B cell (primary cell): ENCODE data around the gene ERN1. TPM values are rescaled to one million over a fixed set of nuclear protein-coding genes. Genes with fewer than 3 reads are reported as not detected.

Source experiments
- ATAC-seq: fragments of 200-7000 bp; cut with Tn5 transposase; one replicate; pipeline ENCODE4 v1.10.0; 2021; ENCODE audit warnings: low read depth, mild to moderate bottlenecking, moderate number of reproducible peaks, moderate library complexity
- CTCF ChIA-PET: fragments of 350-600 bp; sonication (Branson Sonifier 250); formaldehyde crosslinking; loops from one replicate; lab custom pipeline; 2021; ENCODE audit warnings: antibody characterized with exemption, inconsistent platforms; lab: Charles Lee
- POLR2A ChIA-PET: fragments of 350-600 bp; sonication (Branson Sonifier 250); formaldehyde crosslinking; loops from one replicate; lab custom pipeline; 2021; ENCODE audit warnings: antibody characterized with exemption; lab: Charles Lee
- DNase-seq: peaks from one replicate; pipeline ENCODE4 v3.0.0; 2013
- H2AFZ ChIP-seq: 2 replicates; pipeline ENCODE4 v1.6.1; 2012; ENCODE audit warnings: mild to moderate bottlenecking, low read depth, low read length; ENCODE audit not compliant: insufficient read depth, poor library complexity, severe bottlenecking
- H3K27ac ChIP-seq, 2 donors: 1 replicate in 1 of 2; 2 replicates in 1 of 2; pipeline ENCODE4 v1.5.1; 2012 to 2013; ENCODE audit warnings: low read length in 2 of 2, mild to moderate bottlenecking in 2 of 2, moderate library complexity in 1 of 2
- H3K27me3 ChIP-seq, 4 experiments: fragments of 200-600 bp in 1 of 4; sonication (generic) in 1 of 4; replicated peaks in 1 of 4; 1 replicate in 2 of 4; 2 replicates in 2 of 4; pipeline versions ENCODE4 v1.6.1 to v1.7.0; 2013 to 2016; ENCODE audit warnings: low read length in 3 of 4, mild to moderate bottlenecking in 2 of 4, mixed read lengths in 1 of 4, moderate library complexity in 1 of 4; ENCODE audit not compliant: insufficient read depth in 4 of 4, control insufficient read depth in 3 of 4; ENCODE audit errors: control extremely low read depth in 1 of 4
- H3K36me3 ChIP-seq, 2 experiments: replicated peaks in 1 of 2; 1 replicate in 1 of 2; 2 replicates in 1 of 2; pipeline versions ENCODE4 v1.6.1 to v1.7.1; 2013; ENCODE audit warnings: low read length in 1 of 2; ENCODE audit not compliant: insufficient read depth in 2 of 2, control insufficient read depth in 1 of 2; ENCODE audit errors: control extremely low read depth in 1 of 2, extremely low read depth in 1 of 2
- H3K4me1 ChIP-seq, 2 donors: fragments of 200-600 bp in 1 of 2; sonication (generic) in 1 of 2; 1 replicate in 1 of 2; 2 replicates in 1 of 2; pipeline versions ENCODE4 v1.5.1 to v1.6.1; 2013 to 2017; ENCODE audit warnings: low read length in 2 of 2; ENCODE audit not compliant: control insufficient read depth in 2 of 2, insufficient read depth in 2 of 2
- H3K4me2 ChIP-seq: replicated peaks from 2 replicates; pipeline ENCODE3; 2012; ENCODE audit warnings: mild to moderate bottlenecking, low read depth, low read length; ENCODE audit not compliant: poor library complexity, severe bottlenecking
- H3K4me3 ChIP-seq, 5 experiments: fragments of 200-600 bp in 1 of 5; sonication (generic) in 1 of 5; 1 replicate in 3 of 5; 2 replicates in 2 of 5; pipeline versions ENCODE4 v1.5.1 to v1.7.0; 2011 to 2016; ENCODE audit warnings: low read length in 4 of 5, mild to moderate bottlenecking in 4 of 5, low read depth in 2 of 5, control low read depth in 1 of 5, moderate library complexity in 1 of 5; ENCODE audit not compliant: insufficient read depth in 1 of 5; ENCODE audit errors: control extremely low read depth in 1 of 5, extremely low read depth in 1 of 5
- H3K79me2 ChIP-seq: fragments of 200-600 bp; sonication (generic); one replicate; pipeline ENCODE4 v1.6.0; 2016; ENCODE audit warnings: low read length; ENCODE audit not compliant: control insufficient read depth, insufficient read depth
- H3K9ac ChIP-seq: fragments of 200-600 bp; sonication (generic); 2 replicates; pipeline ENCODE4 v1.6.1; 2017; ENCODE audit warnings: mild to moderate bottlenecking, low read length, moderate library complexity
- H3K9me3 ChIP-seq, 3 donors: one replicate each; pipeline versions ENCODE4 v1.6.1 to v1.7.1; 2013; ENCODE audit warnings: low read length in 2 of 3; ENCODE audit not compliant: control insufficient read depth in 2 of 3, insufficient read depth in 1 of 3; ENCODE audit errors: control extremely low read depth in 1 of 3
- H4K20me1 ChIP-seq: 2 replicates; pipeline ENCODE4 v1.6.0; 2012; ENCODE audit warnings: mild to moderate bottlenecking, low read length; ENCODE audit not compliant: insufficient read depth, control insufficient read depth, poor library complexity, severe bottlenecking
- H3K27ac Mint-ChIP-seq: one replicate; pipeline ENCODE4 v1.8.0; 2021; ENCODE audit warnings: mixed read lengths
- H3K27me3 Mint-ChIP-seq: one replicate; pipeline ENCODE4 v1.8.0; 2021; ENCODE audit warnings: mixed read lengths
- H3K4me1 Mint-ChIP-seq: one replicate; pipeline ENCODE4 v1.8.0; 2021; ENCODE audit warnings: mixed read lengths
- H3K4me3 Mint-ChIP-seq: one replicate; pipeline ENCODE4 v1.8.0; 2021; ENCODE audit warnings: mixed read lengths
- H3K9me3 Mint-ChIP-seq: one replicate; pipeline ENCODE4 v1.8.0; 2022; ENCODE audit warnings: mixed read lengths; ENCODE audit not compliant: insufficient read depth
- EZH2 ChIP-seq: IDR thresholded peaks from 2 replicates; pipeline ENCODE4 v1.6.1; 2012; ENCODE audit warnings: borderline replicate concordance, low read depth, mild to moderate bottlenecking, moderate library complexity, low read length; ENCODE audit not compliant: insufficient read depth, poor library complexity, severe bottlenecking
- WGBS: methylation state at CpG from one replicate; pipeline ENCODE4 v1.1.5; 2013; ENCODE audit warnings: missing lambda C conversion rate; ENCODE audit not compliant: insufficient coverage; 5-methylcytosine and 5-hydroxymethylcytosine counted together
- intact Hi-C: fragments of 100-400 bp; cut with micrococcal nuclease; formaldehyde crosslinking; loops from one replicate; pipeline ENCODE4 v1.10.0; 2022
- polyA plus RNA-seq: library from polyadenylated mRNA; depleted of rRNA; stranded (reverse); fragments of >200 nt; gene quantifications from 2 replicates; pipeline ENCODE4 v1.2.3, GENCODE V29; 2012
- total RNA-seq, 2 donors: library from RNA; stranded (reverse); fragments of 120-200 nt in 1 of 2; gene quantifications; 1 replicate in 1 of 2; 2 replicates in 1 of 2; pipeline versions ENCODE4 v1.2.3 to v1.2.4, GENCODE V29; 2013 to 2022
- TF ChIP-seq, protein P1 (sequence below): fragments of 200-600 bp; IDR thresholded peaks from one replicate; pipeline ENCODE4 v1.8.0; 2022; ENCODE audit warnings: antibody characterized with exemption, mild to moderate bottlenecking

The ERN1 gene
- total and polyA plus RNA-seq, 2 donors (not counting 1 experiment from before 2014, with no cell fraction given): 7.0 to 19.4 TPM

DNA sequence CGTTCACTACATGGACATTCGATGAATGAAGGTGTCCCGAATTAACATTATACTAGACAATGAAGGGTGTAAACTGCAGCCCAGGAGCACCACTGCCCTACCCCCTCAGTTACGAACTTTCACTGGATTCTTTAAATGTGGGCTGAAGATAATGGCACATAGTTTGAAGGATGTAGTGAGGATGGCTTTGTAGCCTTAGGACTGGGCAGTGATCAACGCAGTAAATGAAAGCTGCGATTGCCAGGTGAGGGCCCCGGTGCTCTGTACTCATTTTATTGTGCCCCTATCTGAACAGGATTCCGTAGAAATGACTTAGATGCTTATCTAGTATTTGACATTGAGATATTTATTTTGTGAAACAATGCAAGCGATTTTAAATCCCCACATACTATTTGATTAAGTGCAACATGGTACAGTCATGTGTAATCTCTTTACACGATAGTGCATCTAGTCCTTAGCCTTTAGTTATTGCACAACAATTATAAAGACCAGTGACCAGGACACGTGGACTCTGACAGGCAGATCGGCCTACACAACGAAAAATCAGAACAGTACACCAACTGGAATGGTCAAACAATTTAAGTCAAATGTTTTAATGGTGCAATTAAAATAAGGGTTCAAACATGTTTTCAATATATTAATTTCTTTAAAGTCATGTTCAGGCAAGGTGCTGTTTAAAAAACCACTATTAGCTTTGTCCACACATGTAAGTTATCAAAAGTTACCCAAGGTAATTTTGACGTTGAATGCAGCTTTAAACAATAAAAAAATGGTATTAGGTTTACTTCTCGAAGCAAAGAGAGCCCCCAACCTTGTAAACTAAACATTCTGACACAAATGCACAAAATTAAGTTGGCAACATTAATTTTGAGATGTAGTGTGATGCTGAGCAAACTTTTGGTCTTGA is 17.4 kb upstream of the ERN1 start:
- TF ChIP-seq, protein P1, sequence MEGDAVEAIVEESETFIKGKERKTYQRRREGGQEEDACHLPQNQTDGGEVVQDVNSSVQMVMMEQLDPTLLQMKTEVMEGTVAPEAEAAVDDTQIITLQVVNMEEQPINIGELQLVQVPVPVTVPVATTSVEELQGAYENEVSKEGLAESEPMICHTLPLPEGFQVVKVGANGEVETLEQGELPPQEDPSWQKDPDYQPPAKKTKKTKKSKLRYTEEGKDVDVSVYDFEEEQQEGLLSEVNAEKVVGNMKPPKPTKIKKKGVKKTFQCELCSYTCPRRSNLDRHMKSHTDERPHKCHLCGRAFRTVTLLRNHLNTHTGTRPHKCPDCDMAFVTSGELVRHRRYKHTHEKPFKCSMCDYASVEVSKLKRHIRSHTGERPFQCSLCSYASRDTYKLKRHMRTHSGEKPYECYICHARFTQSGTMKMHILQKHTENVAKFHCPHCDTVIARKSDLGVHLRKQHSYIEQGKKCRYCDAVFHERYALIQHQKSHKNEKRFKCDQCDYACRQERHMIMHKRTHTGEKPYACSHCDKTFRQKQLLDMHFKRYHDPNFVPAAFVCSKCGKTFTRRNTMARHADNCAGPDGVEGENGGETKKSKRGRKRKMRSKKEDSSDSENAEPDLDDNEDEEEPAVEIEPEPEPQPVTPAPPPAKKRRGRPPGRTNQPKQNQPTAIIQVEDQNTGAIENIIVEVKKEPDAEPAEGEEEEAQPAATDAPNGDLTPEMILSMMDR: no peak
- no peak for TF ChIP-seq EZH2
- Histone ChIP-seq H3K4me3 (peak overlapping the region; percentile 31 to 93 (median 84)), H4K20me1 (no peaks in the 10 kb centered on the region), H2AFZ (no peak overlapping the region), H3K9me3 (no peaks in the 10 kb centered on the region), H3K36me3 (peaks cover 0 to 3% of the 10 kb centered on the region in 2 experiments), H3K27me3 (no peaks in the 10 kb centered on the region), H3K9ac (peak overlapping the region; percentile 84), H3K4me1 (peaks cover 14 to 18% of the 10 kb centered on the region in 2 donors), H3K4me2 (peak overlapping the region; percentile 82), H3K79me2 (peaks cover 14% of the 10 kb centered on the region), H3K27ac (peak overlapping the region in 1 of 2 donors; percentile 88)
- CTCF ChIA-PET: interaction anchor here (1.0 to 6.2 kb wide), 3 partner anchors 14 to 259 kb away, joined by 3 to 67 read pairs (median 51); no protein-coding TSS in a partner anchor
- peak overlapping the region; percentile 15 for H3K27ac Mint-ChIP-seq
- POLR2A ChIA-PET: interaction anchor here (0.6 to 1.5 kb wide), 3 partner anchors 19 to 144 kb away, joined by 3 to 5 read pairs (median 4); no protein-coding TSS in a partner anchor
- intact Hi-C loops: loop anchor here (5.0 to 10.0 kb wide), 2 partner anchors 267 to 375 kb away; partner anchors contain the start of genes CCDC47 and DDX42
- no peak for DNase-seq
- no peaks in the 10 kb centered on the region for H3K27me3 Mint-ChIP-seq
- WGBS: 8% methylated on average over 2 of the region's 15 CpGs
- H3K9me3 Mint-ChIP-seq: no peaks in the 10 kb centered on the region
- peaks cover 15% of the 10 kb centered on the region for H3K4me1 Mint-ChIP-seq
- no peak for ATAC-seq
- H3K4me3 Mint-ChIP-seq: no peak overlapping the region
